Measurements from ENCODE around the gene BYSL.
A peak's percentile ranks its signal among the peaks of the same experiment; 100 is the strongest.

Gene BYSL, protein sequence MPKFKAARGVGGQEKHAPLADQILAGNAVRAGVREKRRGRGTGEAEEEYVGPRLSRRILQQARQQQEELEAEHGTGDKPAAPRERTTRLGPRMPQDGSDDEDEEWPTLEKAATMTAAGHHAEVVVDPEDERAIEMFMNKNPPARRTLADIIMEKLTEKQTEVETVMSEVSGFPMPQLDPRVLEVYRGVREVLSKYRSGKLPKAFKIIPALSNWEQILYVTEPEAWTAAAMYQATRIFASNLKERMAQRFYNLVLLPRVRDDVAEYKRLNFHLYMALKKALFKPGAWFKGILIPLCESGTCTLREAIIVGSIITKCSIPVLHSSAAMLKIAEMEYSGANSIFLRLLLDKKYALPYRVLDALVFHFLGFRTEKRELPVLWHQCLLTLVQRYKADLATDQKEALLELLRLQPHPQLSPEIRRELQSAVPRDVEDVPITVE

DNA sequence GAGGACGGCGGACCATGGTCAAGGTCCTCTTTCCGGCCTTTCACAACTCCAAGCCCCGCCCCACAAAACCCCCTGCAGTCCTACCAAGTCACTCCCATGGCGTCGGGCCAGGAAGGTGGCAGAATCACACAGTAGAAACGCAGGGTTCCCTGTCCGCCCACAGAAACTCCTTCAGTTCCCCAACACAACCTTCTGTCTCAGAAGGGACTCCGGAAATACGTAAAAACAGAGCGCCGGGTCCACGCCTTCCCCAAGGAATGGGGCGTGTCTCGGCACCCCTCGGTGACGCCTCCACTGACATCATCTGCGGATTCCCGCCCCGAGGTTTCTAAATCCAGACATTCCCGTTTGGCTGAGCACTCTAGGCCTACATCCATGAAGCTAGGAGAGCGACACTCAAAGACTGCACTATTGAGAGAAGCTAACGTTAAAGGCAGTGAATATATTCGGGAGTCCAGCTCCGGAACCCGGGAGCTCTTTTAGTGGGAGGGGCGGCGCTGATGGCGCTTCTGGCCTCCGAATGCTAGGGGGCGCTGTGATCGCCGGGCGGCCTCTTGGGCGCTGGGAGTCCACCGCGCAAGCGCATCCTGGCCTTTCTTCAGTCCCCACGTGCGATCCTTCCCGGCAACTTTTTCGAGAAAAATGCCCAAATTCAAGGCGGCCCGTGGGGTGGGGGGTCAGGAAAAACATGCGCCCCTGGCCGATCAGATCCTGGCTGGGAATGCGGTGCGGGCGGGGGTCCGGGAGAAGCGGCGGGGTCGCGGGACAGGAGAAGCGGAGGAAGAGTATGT lies at the start of gene BYSL, which contains the start of gene MED20:
Gene BYSL, plus strand, starts transcription at position 579 of the 791 bp plus-strand sequence. Its CDS starts 64 bp downstream, at position 643.
Gene MED20, minus strand, starts transcription at position 219 of the 791 bp plus-strand sequence. Its CDS starts 121 bp downstream, at position 98.
- peak; percentile 93 for DNase-seq

DNA sequence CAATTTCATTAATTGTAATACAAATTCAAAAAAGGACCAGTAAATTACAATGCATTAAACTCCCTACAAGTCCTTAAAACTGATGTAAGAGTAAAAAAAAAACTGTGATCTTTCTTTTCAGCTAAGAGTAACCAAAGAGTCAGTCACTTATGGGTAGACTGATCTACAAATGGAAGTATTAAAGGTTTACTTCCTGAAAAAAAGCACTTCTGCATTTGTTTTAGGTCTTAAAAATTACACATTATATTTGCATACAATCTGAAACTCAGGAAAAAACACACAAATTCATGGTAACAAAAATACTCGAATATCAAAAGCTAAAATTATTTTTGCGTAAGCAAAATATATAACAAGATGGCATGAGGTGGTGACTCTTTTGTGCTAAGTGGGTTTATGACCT lies 49.6 kb upstream of the BYSL start:
- no peak for DNase-seq

DNA sequence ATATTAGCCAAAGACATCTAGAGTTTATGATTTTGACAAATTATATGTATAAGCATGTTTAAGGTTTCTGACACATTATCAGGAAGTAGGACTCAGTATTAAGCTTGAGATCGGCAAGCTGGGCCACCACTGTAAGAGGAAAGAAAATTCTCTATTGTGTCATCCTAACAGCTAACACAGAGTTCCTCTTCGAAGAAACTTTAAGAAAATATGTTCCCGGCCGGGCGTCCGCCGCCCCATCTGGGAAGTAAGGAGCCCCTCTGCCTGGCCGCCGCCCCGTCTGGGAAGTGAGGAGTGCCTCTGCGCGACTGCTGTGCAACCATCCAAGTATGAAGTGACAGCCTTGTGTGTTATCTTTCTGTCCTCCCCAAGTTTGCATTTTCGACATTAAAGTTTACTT lies 49.2 kb upstream of the BYSL start:
- no peak for DNase-seq

DNA sequence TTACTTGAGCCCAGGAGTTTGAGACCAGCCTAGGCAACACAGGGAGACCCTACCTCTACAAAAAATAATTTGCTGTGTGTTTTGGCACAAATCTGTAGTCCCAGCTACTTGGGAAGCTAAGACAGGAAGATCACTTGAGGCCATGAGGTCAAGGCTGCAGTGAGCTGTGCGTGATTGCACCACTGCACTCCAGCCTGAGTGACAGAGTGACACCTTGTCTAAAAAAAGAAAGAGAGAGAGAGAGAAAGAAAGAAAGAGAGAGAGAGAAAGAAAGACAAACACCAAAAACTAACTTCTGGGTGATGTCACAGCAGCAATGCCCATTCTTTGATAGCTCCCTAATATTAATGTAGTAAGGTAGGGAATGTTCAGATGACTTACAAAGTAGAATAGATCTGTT lies 46.6 kb upstream of the BYSL start:
- DNase-seq = no peak

DNA sequence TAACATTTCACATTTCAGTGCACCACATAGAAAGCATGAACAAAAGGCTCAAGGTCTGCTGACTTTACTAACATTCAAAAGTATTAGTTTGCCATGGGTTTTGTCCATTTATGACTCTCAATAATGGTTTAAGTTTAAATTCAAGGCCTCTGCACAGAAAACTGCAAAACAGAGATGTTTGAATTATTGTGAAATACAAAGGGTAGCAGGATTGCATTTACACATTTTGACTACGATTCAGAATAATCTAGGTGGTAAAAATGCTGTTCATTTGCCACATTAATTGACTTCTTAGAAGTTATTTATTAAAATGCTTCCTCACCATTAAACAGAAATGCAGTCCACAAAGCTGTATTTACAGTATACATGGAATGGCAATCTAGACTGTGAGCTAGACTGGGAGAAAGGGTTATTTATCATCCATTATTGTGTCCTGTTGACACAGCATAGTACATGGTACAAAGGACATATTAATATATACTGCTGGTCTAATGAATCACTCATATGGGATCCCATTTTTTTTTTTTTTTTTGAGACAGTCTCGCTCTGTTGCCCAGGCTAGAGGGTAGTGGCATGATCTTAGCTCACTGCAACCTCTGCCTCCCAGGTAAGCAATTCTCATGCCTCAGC lies 44.1 kb upstream of the BYSL start:
- DNase-seq = no peak

DNA sequence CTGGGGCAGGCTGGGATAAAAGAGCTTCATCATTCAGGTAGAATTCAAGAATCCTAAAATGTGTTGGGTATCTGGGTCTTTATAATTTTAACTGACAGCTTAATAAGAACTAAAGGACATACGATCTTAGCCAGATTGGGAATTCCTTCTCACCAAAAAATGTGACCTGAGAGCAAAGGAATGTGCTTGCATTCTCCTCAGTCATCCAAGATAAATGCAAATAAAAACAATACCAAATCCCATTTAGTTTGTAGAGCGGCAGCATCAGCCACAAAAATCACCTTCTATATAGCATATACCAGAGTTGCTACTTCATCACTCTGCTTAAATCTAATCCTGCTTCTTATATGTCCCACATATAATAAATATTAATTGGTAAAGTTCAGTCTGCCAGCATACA lies 43.1 kb upstream of the BYSL start:
- no peak for DNase-seq

DNA sequence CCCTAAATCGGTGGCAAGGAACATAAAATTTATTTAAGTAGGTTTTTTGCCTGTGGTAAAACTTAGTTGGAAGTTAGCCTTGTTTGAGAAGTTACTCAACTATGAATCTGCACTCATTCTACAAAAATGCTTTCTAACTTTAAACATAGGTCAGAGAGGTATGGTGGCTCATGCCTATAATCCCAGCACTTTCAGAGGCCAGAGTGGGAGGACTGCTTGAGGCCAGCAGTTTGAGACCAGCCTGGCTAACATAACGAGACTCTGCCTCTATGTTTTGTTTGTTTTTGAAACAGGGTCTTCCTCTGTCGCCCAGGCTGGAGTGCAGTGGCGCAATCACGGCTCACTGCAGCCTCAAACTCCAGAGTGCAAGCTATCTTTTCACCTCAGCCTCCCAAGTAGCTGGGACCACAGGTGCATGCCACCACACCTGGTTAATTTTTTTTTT lies 42.3 kb upstream of the BYSL start:
- DNase-seq = no peak

DNA sequence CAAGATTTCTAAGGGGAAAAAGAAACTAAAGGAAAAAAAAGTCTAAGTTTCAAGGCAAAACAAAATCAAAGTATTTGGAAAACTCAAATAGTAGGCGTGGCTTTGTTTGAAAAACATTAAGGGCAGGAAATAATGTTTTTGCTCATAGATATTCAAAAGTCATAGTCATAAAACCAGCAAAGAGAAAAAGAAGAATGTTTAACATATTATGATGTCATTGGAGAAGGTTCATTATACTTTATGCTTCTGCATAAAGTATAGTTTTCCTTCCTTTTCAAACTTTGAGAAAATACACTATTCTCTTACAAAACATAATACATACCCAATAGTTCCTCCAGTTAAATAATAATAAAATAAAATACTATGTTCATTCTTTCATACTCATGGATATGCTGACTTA lies 39.8 kb upstream of the BYSL start:
- DNase-seq = no peak

DNA sequence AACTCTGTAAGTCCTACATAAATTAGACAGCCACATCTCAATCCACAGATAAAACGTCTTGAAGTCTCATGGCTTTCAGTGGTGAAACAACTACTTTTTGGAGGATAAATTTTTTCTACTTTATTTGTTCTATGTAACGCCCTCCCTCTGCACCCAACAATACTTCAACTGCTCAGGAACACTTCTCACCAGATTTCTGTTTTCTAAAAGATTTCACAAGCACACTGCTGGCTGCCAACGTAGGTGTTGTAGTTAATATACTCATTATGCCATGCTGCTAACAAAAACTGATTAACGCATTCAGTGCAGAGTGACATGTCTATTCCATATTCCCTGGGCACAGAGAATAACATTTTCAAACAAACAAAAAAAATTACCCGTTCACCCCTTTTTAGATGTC lies 36.3 kb upstream of the BYSL start:
- DNase-seq = no peak

DNA sequence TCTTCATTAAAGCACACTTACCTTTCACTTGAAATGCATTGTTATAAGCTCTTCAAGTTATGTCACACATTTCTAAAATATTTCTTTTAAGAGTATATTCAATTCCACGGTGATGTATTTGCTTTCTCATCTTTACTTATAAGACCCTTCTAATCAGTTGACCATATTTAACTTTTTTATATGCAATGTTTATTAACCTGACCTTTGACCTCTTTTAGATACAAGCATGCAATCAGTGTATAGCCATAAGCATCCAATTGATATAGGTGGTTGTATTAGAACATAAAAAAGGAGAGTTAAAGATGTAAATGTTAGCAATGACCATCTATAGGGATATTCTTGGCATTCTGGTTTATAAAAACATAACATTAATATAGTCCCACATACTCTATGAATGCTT lies 35.4 kb upstream of the BYSL start:
- DNase-seq = no peak

DNA sequence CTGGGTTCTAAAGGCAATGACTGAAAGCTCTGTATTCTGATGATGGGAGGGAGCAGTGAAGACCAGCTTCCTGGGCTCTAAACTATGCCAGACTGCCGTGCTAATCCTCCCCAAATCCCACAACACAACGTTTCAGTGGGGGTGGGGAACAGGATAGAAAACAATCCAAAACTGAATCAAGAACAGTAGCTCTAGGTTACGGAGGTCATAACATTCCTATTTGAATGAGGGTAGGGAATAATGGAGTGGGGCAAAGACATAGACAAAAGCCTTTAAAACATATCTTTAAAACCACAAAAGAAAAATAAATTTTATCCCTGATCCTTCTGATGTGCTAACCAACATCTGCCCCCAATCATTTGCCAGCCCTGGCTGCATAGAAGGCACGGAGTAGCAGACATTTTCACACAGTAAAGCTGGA lies 34.0 kb upstream of the BYSL start:
- DNase-seq = no peak

DNA sequence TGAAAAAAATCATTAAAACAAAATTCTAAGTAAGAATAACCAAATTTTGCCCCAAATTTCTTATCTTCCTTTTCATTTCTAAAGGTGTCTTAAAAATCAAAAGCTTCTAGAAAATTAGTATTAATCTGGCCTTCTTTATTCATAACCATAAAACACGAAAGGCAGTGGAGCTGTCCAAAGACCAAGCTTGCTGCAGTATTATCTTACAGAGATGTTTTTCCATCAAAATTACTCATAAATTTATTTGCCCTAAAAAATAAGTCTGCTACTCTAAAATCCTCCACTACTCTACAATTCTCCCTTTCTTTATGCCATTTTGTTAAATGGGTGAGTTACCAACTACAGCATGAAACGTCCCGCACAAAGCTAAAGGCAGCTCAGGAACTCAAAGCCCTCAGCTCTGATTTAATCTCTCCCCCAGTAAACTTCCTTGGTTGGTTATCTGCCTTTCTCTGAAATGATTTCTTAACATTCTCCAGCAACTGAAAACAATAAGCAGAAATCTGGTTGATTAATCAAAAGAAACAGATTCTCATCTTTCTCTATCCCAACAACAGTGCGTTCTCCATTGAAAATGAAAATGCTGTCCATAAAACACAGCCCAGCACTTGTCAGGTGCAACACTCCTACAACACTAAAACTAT lies 28.3 kb upstream of the BYSL start:
- DNase-seq = no peak

DNA sequence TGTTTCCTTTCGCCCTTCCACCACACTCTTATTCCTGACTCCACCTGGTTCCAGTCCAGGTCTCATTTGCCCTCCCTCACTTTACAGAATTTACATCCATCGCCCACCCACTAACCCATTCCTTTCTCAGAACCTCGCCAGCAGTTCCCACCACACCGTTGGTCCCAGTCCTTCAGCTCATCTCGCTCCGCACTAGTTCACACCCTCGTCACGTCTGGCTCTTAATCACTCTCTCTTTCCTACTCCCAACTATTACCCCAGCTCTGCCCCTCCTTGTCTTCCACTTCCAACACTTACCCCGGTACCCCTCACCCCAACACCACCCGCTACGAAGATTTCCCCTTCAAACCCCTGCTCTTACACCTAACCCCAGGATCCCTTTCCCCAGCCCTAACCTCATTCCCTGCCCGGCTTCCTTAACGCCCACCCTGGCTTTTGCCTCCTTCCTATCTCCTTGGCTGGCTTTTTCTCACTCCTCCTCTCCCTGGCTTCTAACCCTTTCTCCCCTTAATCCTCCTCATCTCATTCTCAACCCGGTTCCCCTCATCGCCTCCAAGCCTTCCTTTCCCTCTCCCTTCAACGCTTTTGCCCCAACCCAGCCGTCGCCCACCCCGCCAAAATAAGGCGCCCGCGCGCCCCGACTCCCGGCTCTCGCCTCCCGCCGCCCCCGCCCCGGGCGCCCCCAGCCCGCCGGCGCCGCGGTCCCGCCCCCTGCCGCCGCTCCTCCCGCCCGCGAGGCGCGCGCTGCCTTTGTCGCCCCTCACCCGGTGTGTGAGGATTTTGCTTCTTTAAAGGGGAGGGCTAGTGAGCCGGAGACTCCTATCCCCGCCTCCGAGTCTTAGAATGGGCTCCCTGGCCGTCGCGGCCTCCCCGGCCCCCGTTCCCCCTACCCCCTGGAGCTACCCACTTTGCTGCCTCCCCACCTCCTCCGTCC lies 26.7 kb upstream of the BYSL start:
- no peak for DNase-seq

DNA sequence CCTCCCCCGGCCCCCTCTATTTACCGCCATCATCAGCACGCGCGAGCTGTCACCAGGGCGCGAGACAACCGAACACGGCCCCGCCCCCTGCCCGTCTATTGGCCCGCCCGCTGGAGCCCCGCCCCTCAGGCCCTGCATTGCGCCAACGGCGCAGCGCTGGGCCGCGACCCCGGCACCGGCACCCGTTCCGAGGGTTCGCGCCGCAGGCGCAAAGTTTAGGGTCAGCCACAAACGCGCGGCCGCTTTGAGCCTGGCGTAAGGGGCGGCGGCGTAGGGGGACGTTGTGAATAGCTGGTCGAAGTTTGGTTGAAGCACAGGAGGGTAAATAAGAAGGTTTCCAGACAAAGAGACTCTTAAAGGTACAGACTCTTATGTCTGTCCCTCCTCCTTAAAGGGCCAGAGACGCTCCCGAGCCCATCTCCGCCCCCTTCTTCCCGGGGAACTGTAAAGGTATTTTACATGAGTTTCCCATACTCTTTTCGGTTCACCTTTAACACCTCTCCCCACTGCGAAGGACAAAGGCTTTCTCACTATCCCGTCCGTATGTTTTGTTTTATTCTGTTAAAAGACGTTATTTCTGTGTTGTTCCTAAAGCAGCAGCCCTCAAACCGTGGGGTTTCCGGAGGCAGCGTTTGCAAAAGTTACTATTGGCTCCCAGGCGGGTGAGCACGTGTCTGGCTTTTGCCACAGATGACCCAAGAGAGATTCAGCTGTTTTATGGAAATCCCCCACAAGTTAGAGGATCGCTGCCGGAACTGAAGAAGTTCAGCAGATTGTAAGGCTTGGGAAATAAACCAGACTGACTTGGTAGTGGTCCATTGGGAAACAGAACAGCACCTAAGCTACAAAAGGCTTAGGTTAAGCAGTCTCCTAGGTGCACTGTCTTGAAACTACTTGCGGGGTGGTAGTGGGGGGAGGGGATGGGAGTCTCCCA lies 25.7 kb upstream of the BYSL start, which contains the start of gene USP49:
Gene USP49, minus strand, starts transcription at position 76 of the 934 bp plus-strand sequence. CDS start 88,392 bp downstream, outside the sequence.
- peak; percentile 96 for DNase-seq

DNA sequence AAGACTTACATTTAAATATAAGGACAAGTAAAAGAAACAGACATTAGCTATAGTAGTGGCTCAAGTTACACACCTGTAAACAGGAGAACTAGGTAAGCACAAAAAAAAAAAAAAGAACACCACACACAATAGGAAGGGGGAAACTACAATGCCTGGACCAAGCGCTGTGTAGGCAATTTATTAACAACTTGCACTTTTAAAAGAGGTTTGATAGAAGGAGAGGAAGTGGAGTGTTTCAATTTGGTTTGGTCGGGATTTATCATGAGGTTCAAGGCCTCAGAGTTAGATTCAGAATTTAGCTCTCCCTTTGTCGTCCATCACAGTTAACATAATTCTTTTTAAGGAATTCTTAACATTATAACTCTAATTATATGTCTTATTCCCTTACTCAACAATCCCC lies 25.0 kb upstream of the BYSL start:
- DNase-seq = no peak

DNA sequence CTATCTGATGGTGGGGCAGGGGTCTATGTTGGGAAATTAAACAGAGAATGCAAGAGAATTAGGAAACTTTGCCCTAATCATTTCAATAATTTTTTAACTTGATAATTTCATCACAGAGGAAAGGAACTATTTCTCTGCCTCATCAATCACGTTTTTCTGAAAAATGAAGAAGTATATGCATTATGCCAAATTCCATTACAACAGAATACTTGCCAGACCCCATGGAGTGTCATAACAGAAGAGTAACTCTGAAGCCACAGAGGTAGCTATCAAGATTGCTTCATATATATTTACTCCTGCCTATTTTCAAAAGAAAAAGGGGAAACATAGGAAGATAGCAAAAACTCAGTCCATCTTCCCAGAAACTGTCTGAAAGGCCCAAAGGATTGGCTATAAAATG lies 20.4 kb upstream of the BYSL start:
- DNase-seq = no peak

DNA sequence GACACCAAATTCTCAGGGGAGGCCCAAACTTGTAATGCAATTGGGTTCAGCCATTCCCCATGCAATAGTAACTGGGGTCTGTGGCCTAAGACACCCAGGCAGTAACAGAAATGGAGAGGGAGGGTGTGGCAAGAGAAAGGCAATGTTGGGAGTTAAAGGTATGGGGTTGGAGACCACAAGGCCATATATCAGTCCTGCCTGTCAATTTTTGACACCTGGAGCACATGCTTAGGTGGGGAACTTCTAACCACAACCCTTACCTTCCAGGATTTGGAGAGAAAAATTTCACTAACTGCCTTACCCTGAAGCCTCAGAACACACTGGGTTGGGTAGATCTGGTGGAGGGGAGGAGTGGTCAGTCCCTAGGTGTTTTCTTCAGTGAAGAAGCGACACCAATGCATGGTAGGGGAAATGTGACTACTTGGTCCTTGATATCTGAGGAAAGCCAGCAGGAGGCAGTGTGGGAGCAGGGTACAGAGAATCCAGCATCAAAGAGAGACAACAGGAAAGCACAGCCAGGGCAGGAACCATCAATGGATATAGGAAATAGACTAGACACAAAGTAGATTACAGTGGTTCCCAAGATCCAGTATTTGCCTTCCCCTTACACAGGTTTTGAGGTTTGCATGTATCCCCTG lies 19.3 kb upstream of the BYSL start:
- DNase-seq = peak; percentile 41

DNA sequence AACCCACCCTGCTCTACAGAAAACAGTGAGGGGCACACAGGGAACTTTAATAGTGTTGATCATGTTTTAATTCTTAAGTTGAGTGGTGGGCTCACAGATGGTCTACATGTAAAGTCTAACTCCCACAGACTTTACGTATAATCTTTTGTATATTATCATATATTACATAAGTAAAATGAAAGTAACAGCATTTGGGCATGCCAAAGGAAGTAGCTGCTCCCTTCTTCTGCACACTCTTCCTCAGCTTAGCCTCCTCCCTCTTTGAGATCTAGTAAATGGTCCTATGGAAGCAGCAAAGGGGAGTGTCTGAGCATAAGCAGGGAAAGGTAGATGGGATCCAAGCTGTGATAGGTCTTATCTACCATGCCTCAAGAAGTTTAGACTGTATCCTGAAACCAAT lies 11.6 kb upstream of the BYSL start:
- no peak for DNase-seq

DNA sequence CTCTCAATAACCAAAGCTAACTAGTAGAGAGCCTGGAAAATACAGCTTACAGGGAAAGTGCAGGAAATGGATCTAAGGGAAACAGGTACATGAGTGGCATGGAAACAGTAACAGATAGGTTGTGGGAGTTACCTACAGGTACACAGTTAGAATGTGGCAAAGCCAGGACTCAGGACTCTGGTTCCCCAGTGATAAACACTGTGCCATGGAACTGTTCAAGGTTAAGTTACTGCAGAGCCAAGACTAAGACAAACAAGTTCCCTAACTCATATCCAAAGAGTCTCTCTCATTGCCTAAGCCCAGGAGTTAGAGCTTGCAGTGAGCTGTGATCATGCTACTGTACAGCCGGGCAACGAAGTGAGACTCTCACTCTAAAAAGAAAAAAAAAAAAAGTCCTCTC lies 7.0 kb upstream of the BYSL start:
- no peak for DNase-seq
